ENCODE measurements around the gene FBXO40.
A peak's percentile ranks its signal among the peaks of the same experiment; 100 is the strongest.

The FBXO40 gene

GRCh38 chr3:121557426-121557934, 35.7 kb upstream of the FBXO40 start:
- no peak overlapping the region for H3K4me3 ChIP-seq (ENCODE audit: low read depth, low read length)
- DNase-seq (ENCODE audit: low read depth), result no peak
- TF ChIP-seq CTCF (IDR thresholded peaks at IDR 0.05; ENCODE audit: low read depth, low read length), result no peak
- no peak for TF ChIP-seq MYC (IDR thresholded peaks at IDR 0.05; ENCODE audit: low read depth, low read length)
- no peak for TF ChIP-seq POLR2A (IDR thresholded peaks at IDR 0.05; ENCODE audit: extremely low read depth, insufficient read length)
- TF ChIP-seq MAX (IDR thresholded peaks at IDR 0.05; ENCODE audit: low read depth, low read length), result no peak

GRCh38 chr3:121562148-121562547, 31.0 kb upstream of the FBXO40 start:
- H3K4me3 ChIP-seq (ENCODE audit: low read depth, low read length), result no peak overlapping the region
- DNase-seq (ENCODE audit: low read depth), result no peak
- TF ChIP-seq MAX (IDR thresholded peaks at IDR 0.05; ENCODE audit: low read depth, low read length) (no peak), CTCF (IDR thresholded peaks at IDR 0.05; ENCODE audit: low read depth, low read length) (no peak), MYC (IDR thresholded peaks at IDR 0.05; ENCODE audit: low read depth, low read length) (no peak)

- no peak for TF ChIP-seq MAX (IDR thresholded peaks at IDR 0.05; ENCODE audit: low read depth, low read length)
- no peak for TF ChIP-seq CTCF (IDR thresholded peaks at IDR 0.05; ENCODE audit: low read depth, low read length)
- no peak for TF ChIP-seq MYC (IDR thresholded peaks at IDR 0.05; ENCODE audit: low read depth, low read length)
- no peak for TF ChIP-seq POLR2A (IDR thresholded peaks at IDR 0.05; ENCODE audit: extremely low read depth, insufficient read length)
- no peak for DNase-seq (ENCODE audit: low read depth)
- H3K4me3 ChIP-seq (ENCODE audit: low read depth, low read length), result no peak overlapping the region
Observed at GRCh38 chr3:121566773-121567172, 26.4 kb upstream of the FBXO40 start.

GRCh38 chr3:121567649-121568048, 25.5 kb upstream of the FBXO40 start, which contains the start of gene ARGFX:
Gene ARGFX, plus strand, starts transcription at chr3:121567949. Its CDS starts 2,765 bp downstream, at chr3:121570714.
- DNase-seq (ENCODE audit: low read depth), result no peak
- H3K4me3 ChIP-seq (ENCODE audit: low read depth, low read length), result no peak within 1 kb of the TSS
- no peak for TF ChIP-seq CTCF (IDR thresholded peaks at IDR 0.05; ENCODE audit: low read depth, low read length)

- TF ChIP-seq POLR2A (IDR thresholded peaks at IDR 0.05; ENCODE audit: extremely low read depth, insufficient read length), result no peak
- TF ChIP-seq CTCF (IDR thresholded peaks at IDR 0.05; ENCODE audit: low read depth, low read length), result no peak
- no peak for TF ChIP-seq MAX (IDR thresholded peaks at IDR 0.05; ENCODE audit: low read depth, low read length)
- no peak for TF ChIP-seq MYC (IDR thresholded peaks at IDR 0.05; ENCODE audit: low read depth, low read length)
- DNase-seq (ENCODE audit: low read depth), result peak; percentile 70
- H3K4me3 ChIP-seq (ENCODE audit: low read depth, low read length), result no peak overlapping the region
Observed at GRCh38 chr3:121574449-121574848, 18.7 kb upstream of the FBXO40 start.

GRCh38 chr3:121581691-121582090, 11.5 kb upstream of the FBXO40 start:
- TF ChIP-seq POLR2A (IDR thresholded peaks at IDR 0.05; ENCODE audit: extremely low read depth, insufficient read length) (no peak), CTCF (IDR thresholded peaks at IDR 0.05; ENCODE audit: low read depth, low read length) (no peak), MAX (IDR thresholded peaks at IDR 0.05; ENCODE audit: low read depth, low read length) (no peak), MYC (IDR thresholded peaks at IDR 0.05; ENCODE audit: low read depth, low read length) (no peak)
- DNase-seq (ENCODE audit: low read depth), result no peak
- no peak overlapping the region for H3K4me3 ChIP-seq (ENCODE audit: low read depth, low read length)
